Keratinocyte (primary cell): Measurements from ENCODE around the gene ZBTB7B. TPM values are rescaled to one million over a fixed set of nuclear protein-coding genes. Genes with fewer than 3 reads are reported as not detected.

Experiments used
- DNase-seq: peaks from one replicate; pipeline ENCODE4 v3.0.0-alpha.2; 2011; ENCODE audit warnings: low read depth, missing footprints, low spot score
- FAIRE-seq: peaks from 2 replicates; lab custom pipeline; 2011; peaks lifted over from hg19 to GRCh38; lab: Jason Lieb, UNC
- H2AFZ ChIP-seq: 2 replicates; pipeline ENCODE4 v1.6.0; 2012; ENCODE audit warnings: low read length, control low read depth, inconsistent platforms; ENCODE audit not compliant: control insufficient read depth
- H3K27ac ChIP-seq: 2 replicates; pipeline ENCODE4 v1.5.1; 2011; ENCODE audit warnings: low read length; ENCODE audit not compliant: control insufficient read depth, insufficient read depth
- H3K27me3 ChIP-seq: 3 replicates; pipeline ENCODE4 v1.6.0; 2011; ENCODE audit warnings: low read length; ENCODE audit not compliant: control insufficient read depth, insufficient read depth; ENCODE audit errors: extremely low read depth
- H3K36me3 ChIP-seq, 2 experiments: 2 replicates in 1 of 2; 3 replicates in 1 of 2; pipeline ENCODE4 v1.5.1; 2011; ENCODE audit warnings: low read length in 2 of 2, mild to moderate bottlenecking in 1 of 2; ENCODE audit not compliant: control insufficient read depth in 2 of 2, insufficient read depth in 2 of 2; ENCODE audit errors: extremely low read depth in 1 of 2
- H3K4me1 ChIP-seq: 3 replicates; pipeline ENCODE4 v1.5.1; 2011; ENCODE audit warnings: low read length; ENCODE audit not compliant: control insufficient read depth, insufficient read depth; ENCODE audit errors: extremely low read depth
- H3K4me2 ChIP-seq: 3 replicates; pipeline ENCODE4 v1.6.0; 2011; ENCODE audit warnings: low read depth, low read length; ENCODE audit not compliant: control insufficient read depth, insufficient read depth; ENCODE audit errors: extremely low read depth
- H3K4me3 ChIP-seq, 3 experiments: fragments of 200-600 bp in 1 of 3; sonication (generic) in 1 of 3; 2 replicates in 2 of 3; 3 replicates in 1 of 3; pipeline ENCODE4 v1.5.1; 2011 to 2016; ENCODE audit warnings: low read length in 3 of 3, mild to moderate bottlenecking in 3 of 3, control low read depth in 2 of 3, inconsistent platforms in 1 of 3, low read depth in 1 of 3, mixed read lengths in 1 of 3, mixed run types in 1 of 3, moderate library complexity in 1 of 3; ENCODE audit not compliant: control insufficient read depth in 2 of 3, insufficient read depth in 2 of 3; ENCODE audit errors: extremely low read depth in 1 of 3
- H3K79me2 ChIP-seq: 2 replicates; pipeline ENCODE4 v1.6.0; 2012; ENCODE audit warnings: low read length; ENCODE audit not compliant: control insufficient read depth, insufficient read depth
- H3K9ac ChIP-seq: 3 replicates; pipeline ENCODE4 v1.6.0; 2011; ENCODE audit warnings: low read length; ENCODE audit not compliant: control insufficient read depth, insufficient read depth; ENCODE audit errors: extremely low read depth
- H3K9me1 ChIP-seq: 3 replicates; pipeline ENCODE4 v1.6.0; 2011; ENCODE audit warnings: low read length; ENCODE audit not compliant: control insufficient read depth, insufficient read depth; ENCODE audit errors: extremely low read depth
- H3K9me3 ChIP-seq: 2 replicates; pipeline ENCODE4 v1.5.1; 2012; ENCODE audit warnings: low read depth, low read length; ENCODE audit not compliant: control insufficient read depth
- H4K20me1 ChIP-seq: 3 replicates; pipeline ENCODE4 v1.6.0; 2011; ENCODE audit warnings: low read length; ENCODE audit not compliant: control insufficient read depth, insufficient read depth; ENCODE audit errors: extremely low read depth
- CTCF ChIP-seq, 3 experiments: IDR thresholded peaks in 1 of 3; conservative IDR thresholded peaks in 1 of 3; optimal IDR thresholded peaks in 1 of 3; 2 replicates in 2 of 3; 3 replicates in 1 of 3; pipeline versions ENCODE3 to v1.5.1; 2011; ENCODE audit warnings: low read length in 3 of 3, mild to moderate bottlenecking in 3 of 3, moderate library complexity in 2 of 3, control low read depth in 1 of 3, inconsistent platforms in 1 of 3; ENCODE audit not compliant: insufficient read depth in 2 of 3; ENCODE audit errors: extremely low read depth in 1 of 3
- EZH2 ChIP-seq: IDR thresholded peaks from one replicate; pipeline ENCODE4 v1.6.1; 2012; ENCODE audit warnings: inconsistent platforms, mild to moderate bottlenecking, low read length, moderate library complexity
- dilution Hi-C: fragments of 300-500 bp; cut with MboI; formaldehyde crosslinking; loops from one replicate; pipeline ENCODE4 v1.7.0; 2020; ENCODE audit warnings: low sequenced_read_pairs; ENCODE audit not compliant: extremely low pct_ligation_motif_present
- polyA plus RNA-seq, 5 experiments: library from polyadenylated mRNA; depleted of rRNA in 3 of 5; stranded (reverse) in 3 of 5; stranded (forward) in 1 of 5; unstranded in 1 of 5; fragments of >200 nt; gene quantifications; 1 replicate in 1 of 5; 2 replicates in 3 of 5; 3 replicates in 1 of 5; pipeline versions ENCODE4 v1.2.1 to v1.2.3, GENCODE V29; 2011 to 2012; ENCODE audit warnings: missing spikeins in 2 of 5, low read depth in 1 of 5, low replicate concordance in 1 of 5

The ZBTB7B gene
- polyA plus RNA-seq, 1 donor (not counting 4 experiments of a cell fraction or from before 2014, with no cell fraction given), result 20.9 TPM

GRCh38 chr1:155017946-155018316, 15.3 kb downstream of the ZBTB7B start:
- Histone ChIP-seq H3K27ac (peak overlapping the region; percentile 56), H3K9ac (peak overlapping the region; percentile 54), H3K9me1 (no peaks in the 10 kb centered on the region), H3K4me1 (peaks cover 44% of the 10 kb centered on the region), H4K20me1 (peaks cover 4% of the 10 kb centered on the region), H3K4me3 (peak overlapping the region in 1 of 3 experiments; percentile 26), H2AFZ (peak overlapping the region; percentile 8), H3K36me3 (peaks cover 27 to 37% of the 10 kb centered on the region in 2 experiments), H3K79me2 (peaks cover 5% of the 10 kb centered on the region), H3K4me2 (peak overlapping the region; percentile 74), H3K9me3 (no peaks in the 10 kb centered on the region), H3K27me3 (no peaks in the 10 kb centered on the region)
- TF ChIP-seq CTCF (optimal IDR thresholded peaks at IDR 0.05 in 1 of 3, IDR thresholded peaks at IDR 0.05 in 1 of 3, conservative IDR thresholded peaks at IDR 0.05 in 1 of 3; ENCODE audit: extremely low read depth in 1 of 3, insufficient read depth in 2 of 3, low read length in 3 of 3) (no peak), EZH2 (no peak)
- dilution Hi-C loops, result no loop called here
- FAIRE-seq, result no peak
- DNase-seq, result no peak

- Histone ChIP-seq H3K4me3 (no peak overlapping the region), H3K9me3 (no peaks in the 10 kb centered on the region), H3K27me3 (no peaks in the 10 kb centered on the region), H3K9ac (no peak overlapping the region), H4K20me1 (peaks cover 2% of the 10 kb centered on the region), H2AFZ (no peak overlapping the region), H3K4me1 (peaks cover 41% of the 10 kb centered on the region), H3K4me2 (no peak overlapping the region), H3K9me1 (no peaks in the 10 kb centered on the region), H3K36me3 (peaks cover 26 to 33% of the 10 kb centered on the region in 2 experiments), H3K79me2 (no peaks in the 10 kb centered on the region), H3K27ac (no peak overlapping the region)
- TF ChIP-seq EZH2 (no peak), CTCF (optimal IDR thresholded peaks at IDR 0.05 in 1 of 3, IDR thresholded peaks at IDR 0.05 in 1 of 3, conservative IDR thresholded peaks at IDR 0.05 in 1 of 3; ENCODE audit: extremely low read depth in 1 of 3, insufficient read depth in 2 of 3, low read length in 3 of 3) (no peak)
- no peak for DNase-seq
- FAIRE-seq, result no peak
- dilution Hi-C loops, result no loop called here
These were observed 16.2 kb downstream of the ZBTB7B start for GRCh38 chr1:155018617-155019348.
